NCI-H524 treated with DMSO at 0.1 percent for 48 hours (cell line): ENCODE results near the gene PALM2AKAP2.
A peak's percentile ranks its signal among the peaks of the same experiment; 100 is the strongest.
"Not testable (repeated sequence)": the region's sequence is repeated elsewhere in the genome, so short reads cannot be mapped to it uniquely, and the experiment has no call there.

Experiments
- DNase-seq: peaks from one replicate; lab custom pipeline; 2025; lab: John Stamatoyannopoulos, UW

Gene PALM2AKAP2

DNA sequence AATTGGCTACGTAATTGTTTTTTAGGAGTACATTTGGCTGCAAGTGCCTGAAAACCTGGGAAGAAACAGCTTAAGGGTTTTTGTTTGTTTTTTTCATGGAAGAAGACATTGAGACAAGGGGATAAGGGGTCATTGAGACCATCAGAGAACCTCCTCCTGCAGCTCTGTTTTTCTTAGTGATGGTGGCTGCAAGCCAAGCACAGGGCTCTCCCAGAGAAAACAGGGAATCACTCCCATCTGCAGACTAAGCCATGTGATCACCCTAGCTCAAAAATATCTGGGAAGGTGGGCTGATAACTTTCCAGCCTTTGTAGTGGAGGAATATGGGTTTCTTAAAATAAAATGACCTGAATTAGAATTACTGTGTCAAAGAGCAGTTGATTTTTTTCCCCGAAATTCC is 25.1 kb downstream of the PALM2AKAP2 start:
- DNase-seq, result no peak

DNA sequence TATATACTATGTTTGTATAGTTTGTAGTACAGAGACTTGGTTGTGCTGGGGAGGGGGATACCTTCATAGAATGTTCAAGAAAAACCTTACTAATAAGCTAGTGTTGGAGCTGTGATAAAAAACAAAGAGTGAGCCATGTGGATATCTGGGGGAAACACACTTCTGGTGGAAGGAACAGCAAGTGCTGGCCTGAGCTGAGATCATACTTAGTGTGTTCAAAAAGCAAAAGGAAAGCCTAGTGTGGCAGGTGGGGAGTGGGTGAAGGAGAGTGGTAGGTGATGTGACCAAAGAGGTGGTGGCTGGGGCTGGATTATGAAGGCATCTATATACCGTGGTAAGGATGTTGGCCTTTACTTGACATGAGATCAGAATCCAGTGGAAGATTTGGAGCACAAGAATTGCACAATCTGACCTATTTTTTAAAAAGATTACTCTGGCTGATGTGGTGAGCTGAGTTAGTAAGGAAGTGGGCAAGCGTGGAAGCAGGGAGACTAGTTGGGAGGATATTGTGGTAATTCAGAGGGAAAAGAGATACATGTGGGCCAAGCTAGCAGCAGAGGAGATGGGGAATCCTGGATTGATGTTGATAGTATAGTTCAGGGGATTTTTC is 26.6 kb downstream of the PALM2AKAP2 start:
- DNase-seq, result no peak

DNA sequence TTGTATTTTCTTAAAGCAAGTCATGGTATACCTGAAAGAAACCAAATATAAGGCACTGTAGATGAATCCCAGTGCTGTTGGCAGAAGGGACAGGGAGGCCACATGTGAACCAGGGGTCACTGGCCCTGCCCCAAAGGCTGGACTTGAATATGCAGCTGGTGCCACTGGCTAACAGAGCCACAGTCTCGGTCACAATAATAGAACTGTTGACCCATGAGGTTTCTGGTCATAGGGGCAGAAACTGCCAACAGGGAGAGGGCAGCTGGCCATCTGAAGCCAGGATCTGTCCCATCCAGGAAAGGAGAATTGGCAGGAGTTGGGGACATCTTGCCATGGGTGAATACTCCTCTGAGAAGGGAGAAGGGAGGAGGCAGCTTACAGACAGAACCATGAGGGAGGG is 31.9 kb downstream of the PALM2AKAP2 start:
- DNase-seq, result no peak

DNA sequence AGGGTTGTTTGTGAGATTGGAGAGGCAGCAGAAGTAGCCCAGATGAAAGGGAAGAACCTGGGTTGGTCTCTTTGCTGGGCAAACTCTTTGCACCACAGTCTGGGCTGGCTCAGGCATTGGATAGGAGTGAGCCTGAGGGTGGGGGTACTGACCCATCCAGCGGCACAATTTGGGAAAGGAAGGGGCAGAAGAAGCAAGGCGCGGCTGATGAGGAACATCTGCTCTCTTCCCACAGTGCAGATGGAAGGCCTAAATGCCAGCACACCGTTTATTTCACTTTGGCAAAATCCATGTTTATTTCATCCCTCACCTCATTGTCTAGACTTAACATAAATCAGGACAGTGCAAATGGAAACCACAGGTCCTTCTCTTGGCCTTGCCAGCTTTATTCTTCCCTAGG is 32.3 kb downstream of the PALM2AKAP2 start:
- no peak for DNase-seq

DNA sequence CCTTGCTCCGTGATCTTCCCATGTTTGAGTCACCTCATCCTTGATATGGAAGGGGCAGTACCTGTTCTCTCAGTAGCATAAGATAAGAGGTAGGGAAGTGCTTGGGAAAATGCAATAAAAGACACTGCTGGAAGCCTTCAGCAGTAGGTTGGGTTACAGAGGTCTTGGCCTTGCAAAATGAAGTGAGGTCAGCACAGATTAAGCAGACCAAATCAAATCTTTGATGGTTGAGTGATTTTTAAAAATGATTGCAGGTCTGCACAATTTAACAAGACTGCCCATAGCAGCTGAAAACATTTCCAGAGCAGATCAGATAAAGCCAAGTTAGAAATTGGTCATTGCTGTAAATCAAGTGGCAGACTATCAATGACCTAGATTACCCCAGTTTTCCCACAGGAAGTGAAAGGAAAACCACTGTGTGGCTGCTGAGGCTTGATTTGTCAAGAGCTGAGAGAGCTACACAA is 32.9 kb downstream of the PALM2AKAP2 start:
- no peak for DNase-seq

DNA sequence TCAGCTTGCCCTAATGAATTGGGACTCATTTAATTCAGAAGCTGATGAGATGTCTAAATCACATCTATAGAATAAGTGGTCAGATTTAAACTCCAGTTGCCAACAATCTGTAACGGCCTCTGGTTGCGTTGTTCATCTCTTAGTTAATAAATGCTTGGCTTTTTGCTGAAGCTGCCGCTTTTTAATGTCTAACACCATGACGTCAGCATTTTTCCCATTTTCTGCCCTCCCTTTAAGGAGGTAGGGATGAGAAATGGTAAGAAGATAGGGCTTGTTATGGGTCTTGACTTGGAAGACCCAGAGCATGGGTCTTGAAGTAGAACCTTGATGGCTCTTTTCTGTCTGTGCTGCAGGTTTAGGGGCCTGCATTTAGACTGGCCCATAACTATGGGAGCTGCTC is 33.3 kb downstream of the PALM2AKAP2 start:
- DNase-seq, result no peak

DNA sequence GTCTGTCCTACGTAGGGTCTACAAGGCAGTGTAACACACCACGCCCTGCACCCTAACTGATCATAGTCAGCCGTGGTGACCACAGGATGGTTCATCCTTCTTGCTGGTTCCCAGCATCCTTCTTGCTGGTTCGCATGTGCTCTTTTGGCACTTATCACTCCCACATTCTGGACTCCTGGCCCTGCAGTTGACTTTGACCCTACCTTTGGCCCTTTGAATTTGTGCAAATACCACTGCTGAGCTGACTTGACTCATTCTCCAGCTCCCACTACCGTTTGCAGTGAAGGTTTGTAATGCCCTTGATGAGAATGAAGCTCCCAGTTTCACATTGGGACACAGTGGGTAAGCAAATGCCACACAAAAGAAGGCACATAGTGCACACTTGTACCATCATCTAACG is 33.8 kb downstream of the PALM2AKAP2 start:
- DNase-seq, result no peak

DNA sequence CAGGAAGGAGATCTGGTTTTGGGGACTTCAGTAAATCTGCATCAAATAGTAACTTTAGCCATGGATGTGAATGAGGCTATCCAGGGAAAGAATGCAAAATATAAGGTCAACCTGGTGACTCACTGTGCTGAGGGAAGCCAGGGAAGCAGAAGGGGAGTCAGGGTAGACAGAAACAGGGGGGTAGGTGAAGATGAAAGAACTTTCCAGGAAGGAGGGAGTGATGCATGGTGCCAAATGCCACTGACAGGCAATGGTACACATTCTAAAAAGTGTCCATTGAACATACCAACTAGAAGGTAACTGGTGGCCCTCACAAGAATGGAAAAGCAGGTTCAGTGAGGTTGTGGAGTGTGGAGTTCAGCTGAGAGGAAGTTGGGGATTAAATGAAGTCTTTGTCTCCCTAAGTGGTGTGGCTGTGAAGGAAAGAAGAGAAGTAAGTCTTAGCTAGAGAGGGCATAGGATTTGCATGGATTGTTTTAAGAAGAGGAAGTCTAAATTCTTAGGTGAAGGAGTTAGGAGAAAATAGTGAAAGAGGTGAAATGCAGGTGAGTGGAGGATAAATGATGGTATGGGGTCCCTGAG is 35.5 kb downstream of the PALM2AKAP2 start:
- DNase-seq, result no peak

DNA sequence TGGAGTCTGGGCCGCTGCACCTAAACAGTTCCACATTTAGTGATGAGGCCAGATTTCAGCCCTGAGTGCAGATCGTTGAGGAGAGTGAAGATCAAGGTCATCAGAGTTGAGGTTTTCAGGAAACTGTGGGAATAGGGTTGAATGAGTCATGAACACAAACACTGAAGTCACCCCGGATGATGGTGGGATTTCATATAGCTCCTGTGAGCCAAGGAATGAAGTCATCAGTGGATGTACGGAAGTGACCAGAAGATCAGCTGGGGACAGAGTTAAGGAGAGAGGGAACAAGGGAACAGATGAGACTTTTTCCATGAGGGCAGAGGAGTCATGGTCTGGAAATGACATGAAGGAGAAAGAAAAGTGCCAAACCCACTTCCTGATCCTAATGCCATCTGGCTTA is 36.5 kb downstream of the PALM2AKAP2 start:
- no peak for DNase-seq

DNA sequence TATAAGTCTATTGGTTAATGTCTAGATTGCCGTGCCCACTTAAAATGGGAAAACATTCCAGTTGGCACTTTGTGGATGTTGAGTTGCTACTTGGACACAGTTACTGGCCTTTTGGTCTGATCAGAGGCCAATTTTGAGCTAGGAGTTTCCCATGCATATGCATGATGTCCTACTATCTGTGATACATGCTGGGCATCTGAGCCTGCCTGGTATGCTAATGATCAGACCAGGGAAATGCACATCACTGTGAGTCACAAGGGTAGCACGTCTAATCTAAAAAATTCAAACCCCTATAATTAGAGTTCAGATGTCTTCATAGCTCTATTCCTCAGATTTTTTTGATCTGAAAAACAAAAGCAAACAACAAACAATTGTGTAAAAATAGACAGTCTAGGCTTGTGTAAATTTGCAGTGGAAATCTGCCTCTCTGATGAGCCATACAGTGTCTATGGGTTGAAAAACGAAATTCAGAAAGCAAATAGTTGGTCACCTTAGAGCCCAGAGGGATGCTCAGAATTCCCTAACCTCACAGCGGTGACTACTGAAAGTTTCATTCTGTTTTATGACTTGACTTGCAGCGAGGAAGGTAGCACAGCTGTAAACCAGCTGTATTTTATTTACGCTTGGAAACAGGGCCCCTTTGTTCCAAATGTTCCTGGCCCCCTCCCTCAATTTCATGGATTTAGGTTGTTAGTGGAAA is 37.3 kb downstream of the PALM2AKAP2 start:
- no peak for DNase-seq

DNA sequence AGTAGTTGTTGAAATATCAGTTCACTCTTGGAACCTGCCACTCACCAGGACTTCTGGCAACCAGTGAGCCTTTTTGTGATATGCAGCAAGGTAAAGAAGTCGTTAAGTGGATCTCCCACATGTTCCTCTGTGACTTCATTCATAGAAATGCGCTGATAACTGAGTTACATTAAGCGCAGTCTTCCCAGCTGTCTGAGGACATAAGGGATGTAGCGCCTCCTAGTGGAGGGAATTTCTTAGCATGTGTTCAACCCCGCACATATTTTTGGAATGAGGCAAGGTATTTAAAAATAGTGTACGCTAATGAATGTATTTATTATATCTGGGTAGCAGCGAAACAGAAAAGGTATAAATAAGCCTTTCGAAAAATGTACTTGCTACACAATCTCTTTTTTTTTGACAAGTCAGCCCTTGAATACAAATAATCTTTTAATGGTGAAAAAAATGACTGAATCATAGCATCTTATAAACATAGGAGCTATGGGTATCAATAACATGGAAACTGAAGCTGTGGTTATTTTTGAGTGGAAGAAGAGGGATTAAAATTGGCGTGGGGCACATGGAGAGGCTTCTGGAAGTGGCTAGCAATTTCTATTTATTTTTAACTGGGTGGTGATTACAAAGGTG is 38.0 kb downstream of the PALM2AKAP2 start:
- peak; percentile 91 for DNase-seq

DNA sequence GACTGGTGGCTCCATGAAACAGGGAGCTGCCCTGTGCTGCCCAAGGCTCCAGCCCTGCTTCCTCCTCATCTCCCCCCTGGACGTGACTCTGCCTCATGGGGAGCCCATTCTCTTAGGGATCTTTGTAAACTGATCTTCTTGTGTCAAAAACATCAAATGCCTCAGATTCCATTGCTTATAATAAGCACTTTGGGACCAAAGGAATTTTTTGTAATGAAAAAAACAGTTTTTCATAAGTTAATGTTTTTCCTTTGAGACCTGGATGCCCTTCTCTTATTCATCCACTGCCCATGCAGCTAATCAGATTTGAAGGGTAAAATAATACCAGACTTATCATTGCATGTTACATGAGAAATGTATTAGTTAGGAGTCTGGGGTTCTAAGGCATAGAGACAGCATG is 41.7 kb downstream of the PALM2AKAP2 start:
- DNase-seq, result no peak

DNA sequence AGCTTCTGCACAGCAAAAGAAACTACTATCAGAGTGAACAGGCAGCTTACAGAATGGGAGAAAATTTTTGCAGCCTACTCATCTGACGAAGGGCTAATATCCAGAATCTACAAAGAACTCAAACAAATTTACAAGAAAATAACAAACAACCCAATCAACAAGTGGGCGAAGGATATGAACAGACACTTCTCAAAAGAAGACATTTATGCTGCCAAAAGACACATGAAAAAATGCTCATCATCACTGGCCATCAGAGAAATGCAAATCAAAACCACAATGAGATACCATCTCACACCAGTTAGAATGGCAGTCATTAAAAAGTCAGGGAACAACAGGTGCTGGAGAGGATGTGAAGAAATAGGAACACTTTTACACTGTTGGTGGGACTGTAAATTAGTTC is 45.4 kb downstream of the PALM2AKAP2 start:
- not testable (repeated sequence) for DNase-seq

DNA sequence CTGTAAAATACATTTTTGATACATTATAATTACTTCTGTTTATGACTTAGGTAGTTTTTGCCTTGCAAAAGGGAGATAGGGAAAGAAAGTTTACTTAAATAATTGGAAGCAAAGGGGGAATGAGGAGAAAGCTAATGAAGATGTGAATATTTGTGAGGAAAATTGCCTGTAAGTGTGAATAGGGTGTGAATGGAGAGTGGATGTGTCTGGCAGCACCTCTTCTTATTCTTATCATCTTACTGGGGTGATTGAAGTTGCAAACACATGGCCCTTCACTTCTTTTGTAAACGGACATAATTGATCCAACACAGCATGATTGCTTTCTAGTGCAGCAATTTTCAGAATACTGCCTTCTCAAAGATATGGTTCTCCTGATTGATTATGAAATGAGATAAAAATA is 46.6 kb downstream of the PALM2AKAP2 start:
- no peak for DNase-seq

DNA sequence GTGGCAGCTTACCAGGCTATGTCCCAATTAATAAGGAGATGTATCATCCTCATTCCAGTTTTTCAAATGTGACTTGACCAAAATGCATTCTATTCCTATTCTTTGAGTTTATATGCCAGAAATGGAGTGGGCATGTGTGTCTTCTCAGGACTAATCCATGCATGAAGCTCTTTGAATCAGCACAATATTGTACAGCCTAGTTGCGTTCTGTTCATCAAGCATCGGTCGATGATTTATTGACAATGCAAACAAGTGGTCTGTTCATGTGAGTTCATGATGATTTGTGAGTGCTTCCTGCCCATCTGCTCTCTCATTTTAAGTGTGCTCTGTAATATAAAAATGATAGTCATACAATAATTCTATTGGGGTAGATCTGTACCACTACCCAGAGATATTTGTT is 48.3 kb downstream of the PALM2AKAP2 start:
- DNase-seq, result no peak
